GM12878 (cell line): ENCODE data around the gene RNF112. TPM values are rescaled to one million over a fixed set of nuclear protein-coding genes. Genes with fewer than 3 reads are reported as not detected.

Experiments
- ATAC-seq: fragments of 200-7000 bp; cut with Tn5 transposase; 3 replicates; pipeline ENCODE4 v1.9.1; 2020; ENCODE audit warnings: mild to moderate bottlenecking, moderate library complexity
- BruUV-seq: library from RNA; stranded (reverse); fragments of 400-500 nt; replicated peaks from 2 replicates; lab custom pipeline; 2021; lab: Mats Ljungman, UMichigan
- CTCF ChIA-PET: fragments of 300-600 bp; sonication (Branson Sonifier 250); formaldehyde crosslinking; extraction: SDS; loops from one replicate; lab custom pipeline; 2021; ENCODE audit warnings: inconsistent platforms; lab: Yijun Ruan, JAX
- POLR2A ChIA-PET: fragments of 350-600 bp; formaldehyde crosslinking; extraction: SDS; loops from one replicate; lab custom pipeline; 2021; ENCODE audit warnings: inconsistent platforms; lab: Charles Lee
- RAD21 ChIA-PET: fragments of 300-600 bp; sonication (Branson Sonifier 250); formaldehyde crosslinking; loops from one replicate; lab custom pipeline; 2023; ENCODE audit warnings: antibody characterized with exemption; ENCODE audit not compliant: unreplicated experiment; lab: Charles Lee
- SMC1A ChIA-PET: fragments of 300-600 bp; sonication (Branson Sonifier 250); formaldehyde crosslinking; loops from one replicate; lab custom pipeline; 2023; ENCODE audit not compliant: unreplicated experiment, uncharacterized antibody; lab: Charles Lee
- DNase-seq: peaks from one replicate; pipeline ENCODE4 v3.0.0-alpha.2; 2011; ENCODE audit warnings: low read depth, low spot score
- FAIRE-seq: peaks from 3 replicates; lab custom pipeline; 2011; peaks lifted over from hg19 to GRCh38; lab: Jason Lieb, UNC
- H2AFZ ChIP-seq: 2 replicates; pipeline ENCODE4 v1.6.0; 2011; ENCODE audit warnings: low read depth, low read length, control low read depth; ENCODE audit not compliant: control insufficient read depth
- H3K27ac ChIP-seq: 2 replicates; pipeline ENCODE4 v1.5.1; 2011; ENCODE audit warnings: control low read depth; ENCODE audit not compliant: control insufficient read depth, insufficient read depth
- H3K27me3 ChIP-seq, 2 experiments: replicated peaks in 1 of 2; 2 replicates each; pipeline versions ENCODE4 v1.6.0 to v1.6.1; 2011; ENCODE audit warnings: low read length in 1 of 2; ENCODE audit not compliant: control insufficient read depth in 2 of 2, insufficient read depth in 2 of 2
- H3K36me3 ChIP-seq, 2 experiments: 2 replicates each; pipeline ENCODE4 v1.5.1; 2011; ENCODE audit warnings: low read length in 1 of 2; ENCODE audit not compliant: control insufficient read depth in 2 of 2, insufficient read depth in 2 of 2
- H3K4me1 ChIP-seq: 2 replicates; pipeline ENCODE4 v1.6.1; 2011; ENCODE audit warnings: mild to moderate bottlenecking, low read length, moderate library complexity, mixed read lengths; ENCODE audit not compliant: control insufficient read depth, insufficient read depth
- H3K4me2 ChIP-seq: 2 replicates; pipeline ENCODE4 v1.6.0; 2011; ENCODE audit warnings: control low read depth; ENCODE audit not compliant: control insufficient read depth, insufficient read depth
- H3K4me3 ChIP-seq: fragments of 200-600 bp; sonication (generic); 2 replicates; pipeline ENCODE4 v1.5.1; 2016
- H3K79me2 ChIP-seq: 2 replicates; pipeline ENCODE4 v1.6.0; 2011; ENCODE audit warnings: low read length; ENCODE audit not compliant: control insufficient read depth, insufficient read depth
- H3K9ac ChIP-seq: 2 replicates; pipeline ENCODE4 v1.8.0; 2011; ENCODE audit warnings: low read length, control low read depth, mixed read lengths; ENCODE audit not compliant: control insufficient read depth, insufficient read depth
- H3K9me3 ChIP-seq: replicated peaks from 3 replicates; pipeline ENCODE4 v1.5.1; 2011; ENCODE audit warnings: mild to moderate bottlenecking, low read length; ENCODE audit not compliant: control insufficient read depth, insufficient read depth
- H4K20me1 ChIP-seq: 2 replicates; pipeline ENCODE4 v1.6.0; 2011; ENCODE audit not compliant: control insufficient read depth, insufficient read depth
- BACH1 ChIP-seq: fragments of 450-650 bp; IDR thresholded peaks from 2 replicates; pipeline ENCODE4 v1.6.1; 2017; ENCODE audit warnings: mild to moderate bottlenecking, borderline replicate concordance
- CREM ChIP-seq: IDR thresholded peaks from 2 replicates; pipeline ENCODE4 v1.6.1; 2014; ENCODE audit warnings: antibody characterized with exemption, low read depth
- DPF2 ChIP-seq: fragments of 450-650 bp; IDR thresholded peaks from 2 replicates; pipeline ENCODE4 v1.6.1; 2017; ENCODE audit warnings: mild to moderate bottlenecking
- ELK1 ChIP-seq: IDR thresholded peaks from 2 replicates; pipeline ENCODE4 v1.6.1; 2012; ENCODE audit warnings: low read depth, low read length, improper control_type of control experiment
- FOXK2 ChIP-seq: fragments of 450-650 bp; IDR thresholded peaks from 2 replicates; pipeline ENCODE4 v1.6.1; 2017; ENCODE audit warnings: mild to moderate bottlenecking, moderate library complexity
- RFX5 ChIP-seq: IDR thresholded peaks from 2 replicates; pipeline ENCODE4 v1.6.1; 2011; ENCODE audit warnings: low read depth, low read length, improper control_type of control experiment
- TCF3 ChIP-seq: IDR thresholded peaks from 2 replicates; pipeline ENCODE4 v1.6.1; 2012; ENCODE audit warnings: low read depth, mild to moderate bottlenecking, low read length, borderline replicate concordance; ENCODE audit not compliant: insufficient read depth
- WGBS: methylation state at CpG from one replicate; pipeline ENCODE4 v1.1.6; 2016; ENCODE audit warnings: low lambda C conversion rate; ENCODE audit not compliant: insufficient replicate concordance, insufficient coverage; ENCODE audit errors: missing lambda C conversion rate; 5-methylcytosine and 5-hydroxymethylcytosine counted together
- in situ Hi-C: fragments of 300-500 bp; cut with MboI; formaldehyde crosslinking; loops from 9 replicates; pipeline ENCODE4 v1.14.3; 2018; ENCODE audit warnings: mixed read lengths
- intact Hi-C: fragments of 100-400 bp; cut with micrococcal nuclease; formaldehyde crosslinking; loops from one replicate; pipeline ENCODE4 v1.14.2; 2022; ENCODE audit not compliant: unreplicated experiment
- polyA plus RNA-seq, 11 experiments: library from polyadenylated mRNA; depleted of rRNA in 4 of 11; unstranded in 6 of 11; stranded (reverse) in 5 of 11; fragments of >200 nt; fragmentation: Nextera tagmentation in 4 of 11; fragmentation: Illumina TruSeq in 1 of 11; extraction: Ambion mirVana in 4 of 11; extraction: Trizol in 1 of 11; gene quantifications; 1 replicate in 1 of 11; 2 replicates in 10 of 11; pipeline versions ENCODE4 v1.2.1 to v1.2.3, GENCODE V29; 2011 to 2016; ENCODE audit warnings: inconsistent platforms in 2 of 11, missing spikeins in 2 of 11, low read depth in 1 of 11
- total RNA-seq, 4 experiments: library from RNA; depleted of rRNA in 3 of 4; stranded (reverse); fragments of >200 nt in 3 of 4; fragmentation: Illumina TruSeq in 1 of 4; extraction: Trizol in 1 of 4; gene quantifications; 2 replicates each; pipeline versions ENCODE4 v1.2.1 to v1.2.3, GENCODE V29; 2013 to 2021

Gene RNF112
- total and polyA plus RNA-seq, 10 of the 15 experiments (the other 5 are each of a cell fraction or from before 2014, with no cell fraction given): not detected

DNA sequence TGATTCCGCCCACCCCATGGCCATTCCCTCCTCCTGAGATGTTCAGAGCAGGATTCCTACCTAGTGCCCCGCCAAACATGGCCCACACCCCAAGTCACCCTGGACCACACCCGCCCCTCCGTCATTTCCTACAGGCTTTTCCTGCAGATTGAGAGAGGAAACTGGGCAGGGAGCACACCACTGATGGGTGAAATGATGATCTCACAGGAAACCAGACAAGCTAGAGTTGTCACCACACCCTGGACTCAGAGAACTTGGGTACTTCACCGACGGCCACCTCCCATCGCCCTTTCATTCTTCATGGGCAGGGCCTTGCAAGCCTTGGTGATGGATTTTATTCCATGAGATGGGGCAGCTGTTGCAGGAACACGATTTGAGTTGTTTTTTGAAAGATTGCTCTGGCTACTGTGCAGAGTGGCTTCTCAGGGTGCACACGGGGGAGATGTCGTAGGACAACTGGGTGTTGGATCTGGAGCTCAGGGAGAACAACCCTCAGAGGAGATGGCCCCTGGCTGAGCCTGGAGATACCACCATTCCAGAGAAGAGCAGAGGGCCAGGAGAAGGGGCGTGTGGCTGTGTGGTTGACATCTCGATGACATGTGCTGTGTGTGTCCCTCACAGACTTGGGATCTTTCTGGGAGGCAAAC lies 41.1 kb upstream of the RNF112 start:
- no peaks in the 10 kb centered on the region for H3K9me3 ChIP-seq
- ChIA-PET CTCF (interaction anchor here (0.8 kb wide), 1 partner anchor 10 kb away, joined by 4 read pairs; no protein-coding TSS in a partner anchor), SMC1A (interaction anchor here (0.7 kb wide), 1 partner anchor 8 kb away, joined by 3 read pairs; no protein-coding TSS in a partner anchor), RAD21 (no interaction called here), POLR2A (interaction anchor here (0.9 kb wide), 1 partner anchor 8 kb away, joined by 4 read pairs; the partner anchor contains the start of gene MAPK7)
- DNase-seq (no peak), ATAC-seq (peak; percentile 29; the same call in 2 of the 3 replicates), FAIRE-seq (no peak)
- in situ Hi-C loops (loop anchor here (5.0 kb wide), 1 partner anchor 392 kb away; no protein-coding TSS in a partner anchor), intact Hi-C loops (loop anchor here (10.0 kb wide), 1 partner anchor 275 kb away; the partner anchor contains the start of gene ALDH3A2)
- TF ChIP-seq DPF2 (no peak), TCF3 (no peak), ELK1 (no peak), FOXK2 (no peak), CREM (no peak), BACH1 (no peak), RFX5 (no peak)
- no TSS peak for BruUV-seq
- H3K79me2 ChIP-seq: no peaks in the 10 kb centered on the region
- H3K4me2 ChIP-seq: peak overlapping the region; percentile 2; the same call in 1 of the 2 replicates
- 44% methylated on average over 12 of the region's 12 CpGs for WGBS
- H3K36me3 ChIP-seq: no peaks in the 10 kb centered on the region
- H3K27me3 ChIP-seq: no peaks in the 10 kb centered on the region
- 0 out of 2 replicates have a peak, but pooled peaks cover 3% of the 10 kb centered on the region for H4K20me1 ChIP-seq
- H2AFZ ChIP-seq: no peak overlapping the region
- H3K9ac ChIP-seq: no peak overlapping the region
- H3K4me3 ChIP-seq: no peak overlapping the region
- no peak overlapping the region for H3K27ac ChIP-seq
- peaks cover 26% of the 10 kb centered on the region for H3K4me1 ChIP-seq
